Nephron progenitor cell (in vitro differentiated cells): ENCODE data around the gene PAX2.
A peak's percentile ranks its signal among the peaks of the same experiment; 100 is the strongest.

Experiments used
- DNase-seq: peaks from one replicate; pipeline ENCODE4 v3.0.0; 2021
- H3K27ac Mint-ChIP-seq: 2 replicates; pipeline ENCODE4 v1.8.0; 2021; ENCODE audit warnings: mild to moderate bottlenecking, moderate library complexity, mixed read lengths
- H3K27me3 Mint-ChIP-seq: 2 replicates; pipeline ENCODE4 v1.8.0; 2021; ENCODE audit warnings: mild to moderate bottlenecking, low read depth, mixed read lengths; ENCODE audit not compliant: poor library complexity
- H3K36me3 Mint-ChIP-seq: 2 replicates; pipeline ENCODE4 v1.8.0; 2021; ENCODE audit warnings: low read depth, mixed read lengths
- H3K4me1 Mint-ChIP-seq: 2 replicates; pipeline ENCODE4 v1.8.0; 2021; ENCODE audit warnings: mixed read lengths
- H3K4me3 Mint-ChIP-seq: 2 replicates; pipeline ENCODE4 v1.8.0; 2021; ENCODE audit warnings: mild to moderate bottlenecking, moderate library complexity, mixed read lengths
- H3K9me3 Mint-ChIP-seq: 2 replicates; pipeline ENCODE4 v1.8.0; 2021; ENCODE audit warnings: mild to moderate bottlenecking, moderate library complexity, mixed read lengths
- TF ChIP-seq, protein P1 (sequence below): fragments of 200-600 bp; sonication (generic); IDR thresholded peaks from 2 replicates; pipeline ENCODE4 v1.5.0; 2021; ENCODE audit warnings: antibody characterized with exemption

Gene PAX2

DNA sequence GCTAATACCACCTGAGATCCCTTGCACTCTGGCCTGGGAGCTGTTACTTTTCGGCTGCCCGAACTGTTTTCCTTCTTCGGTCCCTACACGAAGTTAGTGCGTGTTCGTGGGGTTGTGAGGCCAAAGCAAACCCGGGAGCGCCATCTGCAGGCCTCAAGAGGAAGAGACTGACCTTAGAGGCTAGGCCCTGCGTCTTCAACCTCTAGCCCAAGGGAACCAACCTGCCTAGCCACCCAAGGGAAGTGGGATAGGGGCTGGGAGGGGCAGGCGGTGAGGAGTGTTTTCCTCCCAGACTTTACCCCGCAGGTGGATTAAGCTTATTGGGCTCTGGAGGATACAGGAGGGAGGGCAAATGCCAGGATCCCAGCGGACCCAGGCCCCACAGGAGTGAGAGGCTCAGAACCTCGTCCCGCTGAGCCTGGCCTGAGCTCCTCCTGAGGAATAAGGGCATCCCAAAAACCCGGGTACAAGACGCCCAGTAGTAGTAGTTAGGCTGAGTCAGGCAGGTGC lies 1.7 kb upstream of the PAX2 start:
- Mint-ChIP-seq H3K36me3 (peaks cover 8% of the 10 kb centered on the region), H3K27ac (peak overlapping the region; percentile 52), H3K4me1 (peaks cover 73% of the 10 kb centered on the region), H3K9me3 (no peaks in the 10 kb centered on the region), H3K27me3 (peaks cover 77% of the 10 kb centered on the region), H3K4me3 (peak overlapping the region; percentile 87)
- TF ChIP-seq, protein P1, sequence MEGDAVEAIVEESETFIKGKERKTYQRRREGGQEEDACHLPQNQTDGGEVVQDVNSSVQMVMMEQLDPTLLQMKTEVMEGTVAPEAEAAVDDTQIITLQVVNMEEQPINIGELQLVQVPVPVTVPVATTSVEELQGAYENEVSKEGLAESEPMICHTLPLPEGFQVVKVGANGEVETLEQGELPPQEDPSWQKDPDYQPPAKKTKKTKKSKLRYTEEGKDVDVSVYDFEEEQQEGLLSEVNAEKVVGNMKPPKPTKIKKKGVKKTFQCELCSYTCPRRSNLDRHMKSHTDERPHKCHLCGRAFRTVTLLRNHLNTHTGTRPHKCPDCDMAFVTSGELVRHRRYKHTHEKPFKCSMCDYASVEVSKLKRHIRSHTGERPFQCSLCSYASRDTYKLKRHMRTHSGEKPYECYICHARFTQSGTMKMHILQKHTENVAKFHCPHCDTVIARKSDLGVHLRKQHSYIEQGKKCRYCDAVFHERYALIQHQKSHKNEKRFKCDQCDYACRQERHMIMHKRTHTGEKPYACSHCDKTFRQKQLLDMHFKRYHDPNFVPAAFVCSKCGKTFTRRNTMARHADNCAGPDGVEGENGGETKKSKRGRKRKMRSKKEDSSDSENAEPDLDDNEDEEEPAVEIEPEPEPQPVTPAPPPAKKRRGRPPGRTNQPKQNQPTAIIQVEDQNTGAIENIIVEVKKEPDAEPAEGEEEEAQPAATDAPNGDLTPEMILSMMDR = peak; percentile 71
- DNase-seq = peak; percentile 63

DNA sequence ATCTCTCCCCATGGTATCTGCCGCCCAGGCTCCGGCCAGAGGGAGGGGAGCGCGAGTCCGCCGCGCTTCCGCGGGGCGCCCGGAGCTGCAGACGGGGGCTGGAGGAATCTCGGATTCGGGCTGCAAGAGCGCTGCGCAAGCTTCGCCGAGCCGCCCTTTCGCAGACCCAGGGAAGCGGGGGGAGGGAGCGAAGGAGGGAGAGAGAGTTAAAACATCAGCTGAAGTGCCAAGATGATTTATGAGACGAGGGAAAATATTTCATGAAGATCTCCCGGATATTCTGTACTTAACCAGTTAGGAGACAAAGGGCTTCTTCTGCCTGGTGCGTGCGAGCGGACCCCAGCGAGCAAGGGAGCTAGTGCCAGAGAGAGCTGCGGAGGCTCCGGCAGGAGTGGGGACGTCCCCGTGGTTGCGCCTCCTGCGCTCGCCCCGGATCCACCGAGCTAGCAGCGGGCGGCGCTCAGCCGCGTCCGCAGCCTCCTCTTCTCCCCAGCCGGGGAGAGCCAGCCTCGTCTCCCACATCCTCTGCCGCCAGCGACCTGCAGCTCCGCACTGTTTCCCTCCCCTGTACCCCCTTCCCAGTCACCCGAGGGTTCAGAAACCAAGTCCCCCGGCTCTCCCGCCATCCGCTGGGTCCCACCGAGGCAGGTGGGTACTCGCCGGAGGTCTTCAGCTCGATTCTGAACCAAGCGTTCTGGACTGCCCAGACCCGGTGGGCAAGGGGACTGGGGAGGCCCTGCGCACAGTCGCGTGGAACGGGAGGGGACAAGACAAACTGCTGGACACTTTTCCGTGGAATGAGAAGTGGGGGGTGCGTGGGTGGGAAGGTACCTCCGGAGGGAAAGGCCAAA lies 1.0 kb upstream of the PAX2 start:
- H3K27me3 Mint-ChIP-seq = peaks cover 77% of the 10 kb centered on the region
- H3K36me3 Mint-ChIP-seq = peaks cover 15% of the 10 kb centered on the region
- no peaks in the 10 kb centered on the region for H3K9me3 Mint-ChIP-seq
- H3K4me1 Mint-ChIP-seq = peaks cover 74% of the 10 kb centered on the region
- TF ChIP-seq, protein P1 = no peak
- peak overlapping the region; percentile 87 for H3K4me3 Mint-ChIP-seq
- DNase-seq = peak; percentile 74
- H3K27ac Mint-ChIP-seq = peak overlapping the region; percentile 52

DNA sequence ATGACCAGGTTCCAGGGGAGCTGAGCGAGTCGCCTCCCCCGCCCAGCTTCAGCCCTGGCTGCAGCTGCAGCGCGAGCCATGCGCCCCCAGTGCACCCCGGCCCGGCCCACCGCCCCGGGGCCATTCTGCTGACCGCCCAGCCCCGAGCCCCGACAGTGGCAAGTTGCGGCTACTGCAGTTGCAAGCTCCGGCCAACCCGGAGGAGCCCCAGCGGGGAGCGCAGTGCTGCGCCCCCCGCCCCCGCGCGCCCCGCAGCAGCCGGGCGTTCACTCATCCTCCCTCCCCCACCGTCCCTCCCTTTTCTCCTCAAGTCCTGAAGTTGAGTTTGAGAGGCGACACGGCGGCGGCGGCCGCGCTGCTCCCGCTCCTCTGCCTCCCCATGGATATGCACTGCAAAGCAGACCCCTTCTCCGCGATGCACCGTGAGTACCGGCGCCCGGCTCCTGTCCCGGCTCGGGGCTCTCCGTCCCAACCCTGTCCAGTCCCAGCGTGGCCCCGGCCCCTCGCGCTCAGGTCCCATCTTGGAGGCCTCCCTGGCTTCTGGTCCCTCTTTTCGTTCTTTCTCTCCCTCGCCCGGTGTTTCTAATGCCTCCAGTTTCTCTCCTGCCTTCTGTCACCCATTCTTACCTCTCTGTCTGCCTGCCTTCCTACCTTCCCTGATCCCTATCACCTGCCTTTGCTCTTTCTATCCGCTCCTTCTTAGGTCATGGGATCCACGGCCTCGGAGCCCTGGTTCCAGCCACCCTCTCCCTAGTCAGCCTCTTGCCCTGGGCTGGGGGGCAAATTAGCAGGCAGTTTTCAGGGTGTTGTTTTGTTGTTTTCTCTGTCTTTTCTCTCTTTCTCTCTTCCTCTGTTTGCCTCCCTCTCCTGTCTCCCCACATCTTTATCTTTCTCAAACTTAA lies 751 bp downstream of the PAX2 start:
- TF ChIP-seq, protein P1 = no peak
- Mint-ChIP-seq H3K9me3 (no peaks in the 10 kb centered on the region), H3K27me3 (peaks cover 77% of the 10 kb centered on the region), H3K4me3 (peak overlapping the region; percentile 96), H3K36me3 (peaks cover 33% of the 10 kb centered on the region), H3K4me1 (peaks cover 77% of the 10 kb centered on the region), H3K27ac (peak overlapping the region; percentile 76)
- peak; percentile 67 for DNase-seq

DNA sequence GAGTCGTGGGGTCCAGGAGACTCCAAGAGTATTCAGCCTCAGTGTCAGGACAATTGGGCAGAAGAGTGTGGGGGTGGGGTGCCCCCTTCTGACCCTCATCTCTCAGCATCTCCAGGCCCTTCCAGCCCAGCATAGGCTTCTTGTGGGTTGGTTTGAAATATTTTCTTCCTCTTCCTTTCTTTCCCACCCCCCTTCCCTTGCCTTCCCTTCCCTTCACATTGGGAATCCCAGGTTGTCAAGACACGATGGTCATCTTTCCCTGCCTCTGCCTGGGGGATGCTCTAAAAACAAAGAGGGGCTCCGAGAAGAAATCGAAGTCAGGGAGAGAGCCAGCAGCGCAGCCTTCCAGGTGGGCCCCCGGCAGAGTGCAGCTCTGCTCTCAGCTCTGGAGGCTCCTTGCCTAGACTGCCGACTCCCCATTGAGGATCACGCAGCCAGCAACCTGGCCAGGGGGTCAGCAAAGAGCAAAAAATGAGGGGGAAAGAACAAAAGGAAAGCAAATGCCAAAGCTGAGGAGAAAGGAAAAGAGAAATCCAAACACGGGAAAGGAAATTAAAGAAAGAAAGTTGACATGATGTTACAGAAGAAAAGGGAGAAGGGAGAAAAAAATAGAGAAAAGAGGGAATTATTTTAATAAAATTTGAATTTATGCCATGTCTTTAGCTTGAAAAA lies 1.5 kb downstream of the PAX2 start:
- H3K36me3 Mint-ChIP-seq = peaks cover 41% of the 10 kb centered on the region
- DNase-seq = no peak
- peak overlapping the region; percentile 7 for H3K27ac Mint-ChIP-seq
- peak overlapping the region; percentile 96 for H3K4me3 Mint-ChIP-seq
- peaks cover 80% of the 10 kb centered on the region for H3K27me3 Mint-ChIP-seq
- H3K4me1 Mint-ChIP-seq = peaks cover 72% of the 10 kb centered on the region
- H3K9me3 Mint-ChIP-seq = no peaks in the 10 kb centered on the region
- TF ChIP-seq, protein P1 = no peak

DNA sequence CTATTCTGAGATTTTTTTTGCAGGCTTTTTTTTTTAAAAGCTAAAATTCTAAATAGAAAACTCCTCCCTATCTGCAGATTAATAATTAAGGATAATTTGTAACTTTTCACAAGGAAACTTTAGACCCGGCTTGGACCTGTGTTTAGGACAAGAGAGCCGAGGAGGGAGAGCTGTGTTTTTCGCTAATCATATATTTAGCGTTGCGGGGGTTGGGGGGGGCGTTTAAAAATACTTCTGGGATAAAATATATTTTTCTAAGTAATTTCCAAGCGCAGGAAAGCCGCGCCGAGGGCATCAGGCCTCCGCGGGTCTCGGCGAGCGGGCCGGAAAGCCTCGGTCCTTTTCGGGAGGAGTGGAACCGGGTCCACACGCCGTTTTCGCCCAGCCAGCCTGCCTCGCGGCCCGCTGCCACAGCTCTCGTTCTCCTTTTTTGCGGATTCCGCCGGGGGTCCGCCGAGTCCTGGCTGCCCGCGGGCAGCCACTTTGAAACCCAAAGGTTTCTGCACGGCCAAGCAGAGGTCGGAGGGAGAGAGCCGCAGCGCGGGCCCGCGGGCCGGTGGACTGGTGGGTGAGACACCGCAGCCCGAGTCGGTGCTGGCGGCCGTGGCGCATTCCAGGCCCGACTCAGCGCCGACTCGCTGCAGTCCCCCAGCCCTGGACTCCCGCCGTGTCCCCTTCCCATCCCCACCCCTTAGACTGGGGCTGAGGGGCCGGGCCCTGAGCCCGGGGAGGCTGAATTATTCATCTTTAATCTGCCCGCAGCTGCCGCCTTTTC lies 2.3 kb downstream of the PAX2 start:
- peaks cover 48% of the 10 kb centered on the region for H3K36me3 Mint-ChIP-seq
- TF ChIP-seq, protein P1 = no peak
- H3K27ac Mint-ChIP-seq = no peak overlapping the region
- peak overlapping the region; percentile 96 for H3K4me3 Mint-ChIP-seq
- DNase-seq = peak; percentile 50
- no peaks in the 10 kb centered on the region for H3K9me3 Mint-ChIP-seq
- peaks cover 72% of the 10 kb centered on the region for H3K4me1 Mint-ChIP-seq
- H3K27me3 Mint-ChIP-seq = peaks cover 81% of the 10 kb centered on the region
